HFFc6 (cell line): ENCODE measurements around the gene SH3PXD2B. TPM values are rescaled to one million over a fixed set of nuclear protein-coding genes. Genes with fewer than 3 reads are reported as not detected.
A peak's percentile ranks its signal among the peaks of the same experiment; 100 is the strongest.

Experiments
- DNase-seq: peaks from one replicate; pipeline ENCODE4 v3.0.0-alpha.2; 2018
- H3K27ac Mint-ChIP-seq: 2 replicates; pipeline ENCODE4 v1.8.0; 2020; ENCODE audit warnings: mild to moderate bottlenecking, mixed read lengths
- H3K27me3 Mint-ChIP-seq: 2 replicates; pipeline ENCODE4 v1.8.0; 2021; ENCODE audit warnings: mild to moderate bottlenecking, moderate library complexity, mixed read lengths; ENCODE audit not compliant: insufficient read depth
- H3K36me3 Mint-ChIP-seq: 2 replicates; pipeline ENCODE4 v1.8.0; 2021; ENCODE audit warnings: low read depth, mixed read lengths
- H3K4me1 Mint-ChIP-seq: 2 replicates; pipeline ENCODE4 v1.8.0; 2020; ENCODE audit warnings: low read depth, mixed read lengths
- H3K4me3 Mint-ChIP-seq: 2 replicates; pipeline ENCODE4 v1.8.0; 2020; ENCODE audit warnings: mild to moderate bottlenecking, moderate library complexity, mixed read lengths
- H3K9me3 Mint-ChIP-seq: 2 replicates; pipeline ENCODE4 v1.8.0; 2020; ENCODE audit warnings: mild to moderate bottlenecking, mixed read lengths
- total RNA-seq, 6 experiments: library from RNA; stranded (reverse); fragmentation: NEBNext Ultra II Directional; extraction: Animal tissue kit (Norgen Biotek cat#: 25700); gene quantifications; 2 replicates in 1 of 6; 3 replicates in 5 of 6; pipeline ENCODE4 v1.2.3, GENCODE V29; 2021
- TF ChIP-seq, protein P1 (sequence below): fragments of 200-600 bp; sonication (generic); IDR thresholded peaks from 2 replicates; pipeline ENCODE4 v1.5.0; 2021; ENCODE audit warnings: antibody characterized with exemption, mild to moderate bottlenecking

Gene SH3PXD2B
- total RNA-seq, 6 experiments from 2014 or later: 12.4 to 28.4 (median 24.3) TPM

DNA sequence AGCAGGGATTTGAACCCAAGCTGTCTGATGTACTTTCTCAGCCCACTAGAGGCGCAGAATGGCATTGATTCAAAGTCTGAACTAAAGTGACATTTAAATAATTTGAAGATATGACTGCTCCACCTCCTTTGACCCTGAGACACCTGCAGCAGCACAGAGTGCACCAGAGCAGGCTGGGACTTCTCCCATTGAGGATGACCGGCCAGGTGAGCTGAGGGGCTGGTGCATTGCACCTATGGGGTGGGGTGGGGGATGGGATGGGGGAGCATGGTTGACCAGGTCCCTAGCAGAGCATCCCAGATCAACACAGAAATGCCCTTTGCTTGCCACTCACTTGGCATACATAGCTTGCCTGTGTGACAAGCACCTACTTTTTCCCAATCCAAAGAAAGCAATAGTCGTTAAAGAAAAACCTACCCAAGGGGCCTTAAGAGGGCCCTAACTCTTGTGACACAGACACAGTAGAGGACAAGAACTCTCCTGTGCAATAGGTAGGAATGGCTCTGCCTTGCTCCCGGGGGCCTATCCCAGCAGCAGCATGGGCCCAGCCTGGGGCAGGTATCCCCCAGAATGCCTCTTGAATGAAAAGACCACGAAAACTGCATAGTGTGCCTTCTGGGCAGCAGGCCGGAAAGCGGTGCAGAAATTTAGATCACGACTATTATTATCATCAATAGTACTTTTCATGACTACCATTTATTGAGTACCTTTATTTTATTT lies 6.5 kb downstream of the SH3PXD2B start:
- TF ChIP-seq, protein P1, sequence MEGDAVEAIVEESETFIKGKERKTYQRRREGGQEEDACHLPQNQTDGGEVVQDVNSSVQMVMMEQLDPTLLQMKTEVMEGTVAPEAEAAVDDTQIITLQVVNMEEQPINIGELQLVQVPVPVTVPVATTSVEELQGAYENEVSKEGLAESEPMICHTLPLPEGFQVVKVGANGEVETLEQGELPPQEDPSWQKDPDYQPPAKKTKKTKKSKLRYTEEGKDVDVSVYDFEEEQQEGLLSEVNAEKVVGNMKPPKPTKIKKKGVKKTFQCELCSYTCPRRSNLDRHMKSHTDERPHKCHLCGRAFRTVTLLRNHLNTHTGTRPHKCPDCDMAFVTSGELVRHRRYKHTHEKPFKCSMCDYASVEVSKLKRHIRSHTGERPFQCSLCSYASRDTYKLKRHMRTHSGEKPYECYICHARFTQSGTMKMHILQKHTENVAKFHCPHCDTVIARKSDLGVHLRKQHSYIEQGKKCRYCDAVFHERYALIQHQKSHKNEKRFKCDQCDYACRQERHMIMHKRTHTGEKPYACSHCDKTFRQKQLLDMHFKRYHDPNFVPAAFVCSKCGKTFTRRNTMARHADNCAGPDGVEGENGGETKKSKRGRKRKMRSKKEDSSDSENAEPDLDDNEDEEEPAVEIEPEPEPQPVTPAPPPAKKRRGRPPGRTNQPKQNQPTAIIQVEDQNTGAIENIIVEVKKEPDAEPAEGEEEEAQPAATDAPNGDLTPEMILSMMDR: no peak; the same call in 1 of the 2 replicates
- peaks cover 44% of the 10 kb centered on the region for H3K4me1 Mint-ChIP-seq

DNA sequence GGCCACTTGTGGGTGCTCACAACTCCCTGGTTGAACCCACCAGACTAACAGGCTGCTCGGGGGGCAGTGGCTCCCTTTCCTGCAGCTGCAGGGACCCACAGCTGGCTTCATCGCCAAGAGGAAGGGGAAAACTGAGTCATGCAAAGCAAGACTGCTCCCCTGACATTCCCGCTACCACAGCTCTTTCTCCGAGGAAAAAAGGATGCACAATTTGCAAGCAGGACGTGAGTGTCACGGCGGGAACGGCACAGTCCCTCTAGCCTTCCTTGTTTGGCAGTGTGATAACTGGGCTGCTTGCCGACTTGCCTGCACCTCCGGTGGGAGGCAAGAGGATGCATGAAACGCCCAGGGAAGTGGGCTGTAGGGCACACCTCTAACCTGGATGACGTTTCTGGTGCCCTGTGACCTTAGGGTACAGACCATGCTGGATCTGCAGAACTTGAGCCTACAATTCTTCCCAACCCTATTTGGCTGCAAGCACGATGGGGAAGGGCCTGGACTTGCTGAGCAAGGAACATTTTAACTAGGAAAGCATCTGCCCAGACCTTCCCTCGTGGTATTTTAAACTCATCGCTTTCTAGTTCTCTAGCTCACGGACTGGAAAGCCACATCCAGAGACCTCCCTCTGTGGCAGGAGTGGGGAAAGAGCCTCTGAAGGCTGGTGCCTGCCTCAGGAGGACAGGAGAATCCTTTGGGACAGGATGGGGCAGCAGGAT lies 7.8 kb downstream of the SH3PXD2B start:
- Mint-ChIP-seq H3K9me3 (no peaks in the 10 kb centered on the region), H3K4me3 (no peak overlapping the region), H3K27ac (no peak overlapping the region), H3K36me3 (no peaks in the 10 kb centered on the region), H3K4me1 (peaks cover 36% of the 10 kb centered on the region), H3K27me3 (peaks cover 5% of the 10 kb centered on the region; the same call in 1 of the 2 replicates)
- TF ChIP-seq, protein P1: no peak
- no peak for DNase-seq

More for the DNA sequence above, 6.5 kb downstream of the SH3PXD2B start:
- no peaks in the 10 kb centered on the region for H3K9me3 Mint-ChIP-seq
- peaks cover 5% of the 10 kb centered on the region; the same call in 1 of the 2 replicates for H3K27me3 Mint-ChIP-seq
- no peak overlapping the region for H3K4me3 Mint-ChIP-seq
- no peak overlapping the region for H3K27ac Mint-ChIP-seq
- no peak for DNase-seq
- no peaks in the 10 kb centered on the region for H3K36me3 Mint-ChIP-seq

DNA sequence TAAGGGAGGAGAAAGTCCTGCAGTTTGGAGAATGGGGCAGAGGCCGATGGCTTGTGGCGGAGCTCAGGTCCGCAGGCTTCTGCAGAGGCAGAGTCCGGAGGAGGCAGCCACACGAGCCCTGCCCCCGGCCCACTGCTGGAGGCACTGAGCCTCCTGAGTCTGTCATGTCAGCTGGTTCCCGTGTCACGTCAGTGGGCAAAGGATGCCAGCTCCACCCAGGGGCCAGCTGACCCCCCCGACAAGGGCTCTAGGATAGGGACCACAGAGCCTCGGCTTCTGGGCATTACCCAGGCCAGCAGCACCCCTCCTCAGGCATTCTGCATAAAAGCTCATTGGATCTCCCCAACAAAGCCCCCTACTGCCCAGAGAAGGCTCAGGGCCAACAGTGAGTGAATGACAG lies 8.5 kb downstream of the SH3PXD2B start:
- Mint-ChIP-seq H3K9me3 (no peaks in the 10 kb centered on the region), H3K27ac (no peak overlapping the region), H3K27me3 (peaks cover 5% of the 10 kb centered on the region; the same call in 1 of the 2 replicates), H3K4me1 (peaks cover 30% of the 10 kb centered on the region), H3K36me3 (no peaks in the 10 kb centered on the region), H3K4me3 (no peak overlapping the region)
- TF ChIP-seq, protein P1: no peak
- DNase-seq: no peak

GRCh38 chr5:172444626-172445365 lies 9.5 kb downstream of the SH3PXD2B start:
- TF ChIP-seq, protein P1: no peak
- H3K9me3 Mint-ChIP-seq: no peaks in the 10 kb centered on the region
- peaks cover 3% of the 10 kb centered on the region; the same call in 1 of the 2 replicates for H3K27me3 Mint-ChIP-seq
- no peak overlapping the region for H3K27ac Mint-ChIP-seq
- H3K36me3 Mint-ChIP-seq: no peaks in the 10 kb centered on the region
- no peak for DNase-seq
- no peak overlapping the region for H3K4me3 Mint-ChIP-seq
- H3K4me1 Mint-ChIP-seq: peaks cover 29% of the 10 kb centered on the region

GRCh38 chr5:172444110-172444510 lies 10.2 kb downstream of the SH3PXD2B start:
- no peaks in the 10 kb centered on the region for H3K36me3 Mint-ChIP-seq
- peaks cover 3% of the 10 kb centered on the region; the same call in 1 of the 2 replicates for H3K27me3 Mint-ChIP-seq
- no peak overlapping the region for H3K27ac Mint-ChIP-seq
- H3K9me3 Mint-ChIP-seq: no peaks in the 10 kb centered on the region
- peak overlapping the region; percentile 18; the same call in 1 of the 2 replicates for H3K4me3 Mint-ChIP-seq
- TF ChIP-seq, protein P1: no peak
- peaks cover 29% of the 10 kb centered on the region for H3K4me1 Mint-ChIP-seq
- no peak for DNase-seq
